ENCODE data around the gene ARMH1. TPM values are rescaled to one million over a fixed set of nuclear protein-coding genes. Genes with fewer than 3 reads are reported as not detected.

ARMH1 gene
- total and polyA plus RNA-seq, 3 donors from 2014 or later = 17.4 to 42.9 (median 29.7) TPM

DNA sequence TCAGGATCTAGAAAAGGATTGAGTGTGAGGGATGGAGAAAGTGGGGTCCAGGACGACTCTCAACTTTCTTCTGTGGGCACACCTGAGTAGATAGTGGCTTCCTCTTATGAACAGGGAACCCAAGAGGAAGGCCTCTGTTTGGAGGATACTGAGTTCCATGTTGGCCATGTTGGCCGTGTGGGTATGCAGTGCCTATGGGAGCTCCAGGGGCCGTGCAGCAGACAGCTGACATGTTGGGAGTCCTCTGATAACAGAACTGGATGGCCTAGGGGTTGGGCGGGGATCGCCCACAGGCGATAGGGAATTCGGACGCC, 43.2 kb upstream of the ARMH1 start:
- no peak for TF ChIP-seq CTCF (IDR thresholded peaks at IDR 0.05)
- no peak for TF ChIP-seq POLR2A (IDR thresholded peaks at IDR 0.05)
- WGBS, 2 donors = 4 to 13% methylated on average over 8 of the region's 8 CpGs
- Histone ChIP-seq H3K27ac (peak overlapping the region; percentile 79 to 94), H3K36me3 (ENCODE audit: low read depth, missing control alignments) (no peaks in the 10 kb centered on the region), H3K9me3 (no peaks in the 10 kb centered on the region), H3K27me3 (no peaks in the 10 kb centered on the region), H3K4me1 (peaks cover 13% of the 10 kb centered on the region), H3K4me3 (peak overlapping the region; percentile 63 to 83)
- intact Hi-C loops (cut with DNase I; ENCODE audit: low total_unique reads) = no loop called here
- peak; percentile 49 for DNase-seq

DNA sequence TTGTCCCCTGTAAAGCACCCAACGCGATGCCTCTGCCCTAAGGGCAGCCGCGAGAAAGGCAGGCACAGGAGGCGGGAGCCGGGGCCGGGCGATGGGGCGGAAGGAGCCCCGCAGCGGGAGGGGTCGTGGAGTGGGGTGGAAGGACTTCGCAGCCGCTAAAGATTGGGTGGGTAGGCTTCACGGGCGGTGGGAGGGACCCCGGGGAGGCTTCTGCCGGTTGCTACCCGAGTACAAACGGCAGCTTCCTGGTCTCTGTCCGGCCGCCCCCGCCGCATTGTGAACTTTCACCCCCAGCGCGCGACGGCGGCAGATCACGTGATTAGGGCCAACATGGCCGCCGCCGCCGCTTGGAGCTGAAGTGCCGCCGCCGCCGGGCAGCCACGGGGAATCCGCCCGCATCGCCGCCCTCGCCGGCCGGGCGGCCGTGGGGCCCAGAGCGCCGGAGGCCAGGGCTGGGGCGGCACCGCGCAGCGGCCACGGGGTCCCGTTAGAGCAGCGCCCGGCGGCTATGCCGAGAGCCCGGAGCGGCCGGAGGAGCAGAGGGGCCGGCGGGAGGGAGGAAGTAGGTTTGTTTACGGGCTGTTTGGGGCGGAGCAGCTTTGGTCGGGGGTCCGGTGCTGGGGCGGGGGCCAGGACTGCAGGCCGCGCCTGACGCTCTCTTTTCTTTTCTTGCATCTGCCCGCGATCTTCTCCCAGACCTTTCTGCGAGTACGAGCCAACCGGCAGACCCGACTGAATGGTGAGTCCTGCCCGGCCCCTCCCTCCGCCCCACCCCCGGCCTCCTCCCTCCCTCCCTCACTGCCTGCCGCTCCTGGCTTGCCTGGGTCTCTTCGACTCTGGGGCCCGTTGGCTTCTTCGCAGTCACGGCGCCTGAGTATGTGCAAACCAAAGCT, 42.6 kb upstream of the ARMH1 start:
- Histone ChIP-seq H3K27me3 (no peaks in the 10 kb centered on the region), H3K9me3 (no peaks in the 10 kb centered on the region), H3K4me1 (peaks cover 13% of the 10 kb centered on the region), H3K27ac (peak overlapping the region; percentile 79 to 94), H3K4me3 (peak overlapping the region; percentile 63 to 83), H3K36me3 (ENCODE audit: low read depth, missing control alignments) (no peaks in the 10 kb centered on the region)
- TF ChIP-seq POLR2A (IDR thresholded peaks at IDR 0.05) (no peak), CTCF (IDR thresholded peaks at IDR 0.05) (peak in 1 of 3 experiments; percentile 16)
- intact Hi-C loops (cut with DNase I; ENCODE audit: low total_unique reads) = no loop called here
- peak; percentile 93 for DNase-seq
- WGBS, 2 donors = 1 to 2% methylated on average over 36 to 57 of the region's 88 CpGs

DNA sequence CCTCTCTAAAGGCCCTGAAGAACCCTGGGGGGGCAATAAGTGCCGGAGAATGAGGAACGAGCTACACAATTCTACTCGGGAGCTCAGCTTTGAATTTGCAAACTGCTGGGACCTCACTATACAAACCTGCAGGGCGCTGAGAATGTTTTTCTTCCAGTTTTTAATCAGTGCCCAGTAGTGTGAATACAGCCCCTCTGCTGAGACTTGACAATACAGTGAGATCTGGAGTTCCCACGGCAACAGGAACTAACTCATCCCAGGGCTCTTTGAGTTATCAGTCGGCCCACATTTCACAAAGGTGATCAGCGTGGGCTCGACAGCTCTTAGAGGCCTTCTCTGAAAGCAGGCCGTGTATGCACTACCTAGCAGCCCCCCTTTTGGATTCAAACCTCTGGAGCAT, 41.9 kb upstream of the ARMH1 start:
- Histone ChIP-seq H3K27me3 (no peaks in the 10 kb centered on the region), H3K36me3 (ENCODE audit: low read depth, missing control alignments) (no peaks in the 10 kb centered on the region), H3K9me3 (no peaks in the 10 kb centered on the region), H3K27ac (peak overlapping the region; percentile 72 to 94), H3K4me1 (peaks cover 13% of the 10 kb centered on the region), H3K4me3 (peak overlapping the region; percentile 63 to 83)
- intact Hi-C loops (cut with DNase I; ENCODE audit: low total_unique reads) = no loop called here
- WGBS, 2 donors = 9 to 10% methylated on average over 9 of the region's 9 CpGs
- DNase-seq = no peak
- TF ChIP-seq CTCF (IDR thresholded peaks at IDR 0.05) (no peak), POLR2A (IDR thresholded peaks at IDR 0.05) (no peak)

- H3K27ac ChIP-seq = no peak overlapping the region
- H3K4me1 ChIP-seq = peaks cover 18% of the 10 kb centered on the region
- 93 to 95% methylated on average over 2 to 3 of the region's 3 CpGs for WGBS, 2 donors
- no peak for TF ChIP-seq POLR2A (IDR thresholded peaks at IDR 0.05)
- TF ChIP-seq CTCF (IDR thresholded peaks at IDR 0.05) = no peak
- intact Hi-C loops (cut with DNase I; ENCODE audit: low total_unique reads) = no loop called here
- H3K9me3 ChIP-seq = no peaks in the 10 kb centered on the region
- no peak for DNase-seq
- H3K4me3 ChIP-seq = no peak overlapping the region
- H3K27me3 ChIP-seq = no peaks in the 10 kb centered on the region
- no peaks in the 10 kb centered on the region for H3K36me3 ChIP-seq (ENCODE audit: low read depth, missing control alignments)
Observed at GRCh38 chr1:44634606-44635189, 39.8 kb upstream of the ARMH1 start.

All from testis (tissue), 3 donors.